ENCODE results near the gene NPTN. TPM values are rescaled to one million over a fixed set of nuclear protein-coding genes. Genes with fewer than 3 reads are reported as not detected.

Gene NPTN
- total RNA-seq: 100 to 1,000 TPM; 175 to 223 TPM
- long read RNA-seq, transcript NPTN-202 (8 exons, 2,817 nt): major isoform, 16 of 27 reads
- long read RNA-seq, partial matches to known transcripts: 1 of 27 reads
- long read RNA-seq, other reads (novel, unspliced or antisense): 7 of 27 reads

- ATAC-seq (peak; percentile 96 to 97), DNase-seq (peak; percentile 99)
- intact Hi-C loops (cut with DNase I): no loop called here
Observed at GRCh38 chr15:73633111-73633990, at the start of gene NPTN. Gene NPTN (minus strand): TSS chr15:73633389. CDS start chr15:73633215, 174 bp downstream.

- DNase-seq (no peak), ATAC-seq (no peak)
- intact Hi-C loops (cut with DNase I): no loop called here
Observed at GRCh38 chr15:73682600-73683090, 49.5 kb upstream of the NPTN start.

- no peak for ATAC-seq
- intact Hi-C loops (cut with DNase I): no loop called here
- DNase-seq: no peak
Observed at GRCh38 chr15:73681856-73682599, 48.8 kb upstream of the NPTN start.

GRCh38 chr15:73681063-73681462 lies 47.9 kb upstream of the NPTN start:
- intact Hi-C loops (cut with DNase I): no loop called here

GRCh38 chr15:73680549-73680948 lies 47.4 kb upstream of the NPTN start:
- ATAC-seq (no peak), DNase-seq (no peak)
- intact Hi-C loops (cut with DNase I): no loop called here

More at GRCh38 chr15:73681063-73681462, 47.9 kb upstream of the NPTN start:
- DNase-seq (no peak), ATAC-seq (no peak)

- intact Hi-C loops (cut with DNase I): no loop called here
- ATAC-seq (no peak), DNase-seq (no peak)
Observed at GRCh38 chr15:73679964-73680363, 46.8 kb upstream of the NPTN start.

- intact Hi-C loops (cut with DNase I): no loop called here
- no peak for DNase-seq
- ATAC-seq: no peak
Observed at GRCh38 chr15:73679180-73679579, 46.0 kb upstream of the NPTN start.

- DNase-seq (no peak), ATAC-seq (no peak)
- intact Hi-C loops (cut with DNase I): no loop called here
Observed at GRCh38 chr15:73678498-73678897, 45.3 kb upstream of the NPTN start.

GRCh38 chr15:73677733-73678132 lies 44.5 kb upstream of the NPTN start:
- peak in 1 of 2 donors; percentile 10 for ATAC-seq
- intact Hi-C loops (cut with DNase I): loop anchor here in 1 of 2 donors (2.0 kb wide), 1 partner anchor 23 kb away; no protein-coding TSS in a partner anchor

GRCh38 chr15:73677146-73677607 lies 44.0 kb upstream of the NPTN start:
- intact Hi-C loops (cut with DNase I): loop anchor here in 1 of 2 donors (2.0 kb wide), 1 partner anchor 24 kb away; no protein-coding TSS in a partner anchor
- peak; percentile 65 for DNase-seq
- ATAC-seq: peak; percentile 85 to 86

More at GRCh38 chr15:73677733-73678132, 44.5 kb upstream of the NPTN start:
- no peak for DNase-seq

- intact Hi-C loops (cut with DNase I): no loop called here
- ATAC-seq: no peak
- DNase-seq: no peak
Observed at GRCh38 chr15:73674587-73674986, 41.4 kb upstream of the NPTN start.

- ATAC-seq (no peak), DNase-seq (no peak)
- intact Hi-C loops (cut with DNase I): no loop called here
Observed at GRCh38 chr15:73660455-73660854, 27.3 kb upstream of the NPTN start.

GRCh38 chr15:73658645-73659044 lies 25.5 kb upstream of the NPTN start:
- ATAC-seq: no peak
- intact Hi-C loops (cut with DNase I): no loop called here
- DNase-seq: no peak

GRCh38 chr15:73655724-73656123 lies 22.5 kb upstream of the NPTN start:
- intact Hi-C loops (cut with DNase I): no loop called here
- no peak for ATAC-seq

GRCh38 chr15:73654659-73655058 lies 21.5 kb upstream of the NPTN start:
- DNase-seq: no peak
- intact Hi-C loops (cut with DNase I): no loop called here
- ATAC-seq: no peak

More at GRCh38 chr15:73655724-73656123, 22.5 kb upstream of the NPTN start:
- no peak for DNase-seq

GRCh38 chr15:73650416-73651126 lies 17.4 kb upstream of the NPTN start:
- intact Hi-C loops (cut with DNase I): no loop called here
- peak in 1 of 2 donors; percentile 51 for ATAC-seq
- no peak for DNase-seq

- ATAC-seq: no peak
- no peak for DNase-seq
- intact Hi-C loops (cut with DNase I): no loop called here
Observed at GRCh38 chr15:73648014-73648295, 14.8 kb upstream of the NPTN start.

- intact Hi-C loops (cut with DNase I): no loop called here
- DNase-seq (no peak), ATAC-seq (no peak)
Observed at GRCh38 chr15:73647259-73648013, 14.2 kb upstream of the NPTN start.

Measured in left cardiac atrium (tissue), 4 donors.